ENCODE data around the gene AP3D1. TPM values are rescaled to one million over a fixed set of nuclear protein-coding genes. Genes with fewer than 3 reads are reported as not detected.

AP3D1 gene
- total and polyA plus RNA-seq, 9 of the 15 experiments (the other 6 are each of a cell fraction or from before 2014, with no cell fraction given), result 1.2 to 86.1 (median 35.9) TPM

DNA sequence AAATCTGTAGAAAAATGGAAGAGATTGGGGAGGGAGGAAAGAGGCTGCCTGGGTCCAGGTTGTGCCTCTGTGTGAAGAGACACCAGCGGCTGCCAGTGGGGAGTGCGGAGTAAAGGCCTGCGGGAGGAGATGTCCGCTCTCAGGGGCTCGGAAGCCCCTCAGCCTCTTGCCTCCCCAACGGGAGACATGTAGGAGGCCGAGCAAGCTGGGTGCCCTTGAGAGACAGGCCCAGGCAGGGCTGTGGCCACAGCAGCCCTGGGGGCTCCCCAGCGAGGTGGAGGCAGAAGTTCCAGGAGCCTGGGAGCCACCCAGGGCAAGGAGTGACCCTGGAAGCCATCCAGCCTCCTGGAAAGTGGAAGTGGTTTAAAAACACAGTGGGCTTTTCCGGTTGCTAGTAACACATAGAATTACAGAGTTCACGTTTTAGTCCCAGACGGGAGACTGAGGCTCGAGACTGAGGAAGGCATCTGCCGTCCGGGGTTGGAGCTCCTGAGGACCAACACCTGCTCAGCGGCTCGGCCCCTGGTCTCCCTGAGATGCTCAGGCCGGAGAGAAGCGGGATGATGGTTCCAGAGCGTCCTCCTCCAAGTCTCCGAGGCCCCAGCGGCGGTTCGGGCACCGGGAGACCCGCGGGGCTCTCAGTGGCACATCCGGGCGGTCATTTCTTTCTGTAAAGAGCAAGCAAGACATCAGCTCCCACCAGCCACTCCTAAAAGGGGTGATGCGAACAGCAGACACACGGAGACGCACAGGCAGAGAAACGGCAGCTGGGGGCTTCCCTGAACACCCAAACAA is 78.4 kb downstream of the AP3D1 start:
- H3K36me3 ChIP-seq (ENCODE audit: control insufficient read depth, insufficient read depth, low read length), result peaks cover 43% of the 10 kb centered on the region; the same call in 2 of the 3 replicates
- H3K4me2 ChIP-seq (ENCODE audit: insufficient read depth, low read length), result no peak overlapping the region
- no peak overlapping the region for H3K4me3 ChIP-seq
- no peak overlapping the region for H3K27ac ChIP-seq (ENCODE audit: extremely low read depth, low read depth, low read length)
- DNase-seq (ENCODE audit: extremely low read depth in 1 of 4, low spot score in 3 of 4) (no peak), FAIRE-seq (no peak), ATAC-seq (no peak)
- H3K4me1 ChIP-seq (replicated peaks in 1 of 2; ENCODE audit: control insufficient read depth in 2 of 2, insufficient read depth in 2 of 2, low read length in 2 of 2), result peaks cover 3 to 19% of the 10 kb centered on the region in 2 experiments; a peak in 4 of 5 replicates
- in situ Hi-C loops (cut with MboI) (no loop called here), intact Hi-C loops (cut with micrococcal nuclease) (no loop called here)
- ChIA-PET POLR2A (interaction anchor here (0.6 to 1.4 kb wide), 3 partner anchors 10 to 23 kb away, joined by 3 read pairs; no protein-coding TSS in a partner anchor), CTCF (ENCODE audit: low intra/inter-chr PET ratio) (no interaction called here)
- no peak overlapping the region for H2AFZ ChIP-seq (ENCODE audit: low read depth, low read length)
- no peak for TF ChIP-seq ZNF764 (CRISPR knock-in tag; IDR thresholded peaks at IDR 0.05; ENCODE audit: low read depth)
- no peaks in the 10 kb centered on the region; the same call in 1 of the 2 replicates for H3K9me3 ChIP-seq (replicated peaks; ENCODE audit: control insufficient read depth, insufficient read depth, low read depth, low read length)
- H3K27me3 ChIP-seq (ENCODE audit: control insufficient read depth in 2 of 2, insufficient read depth in 2 of 2, low read length in 2 of 2), result no peaks in the 10 kb centered on the region
- no peaks in the 10 kb centered on the region for H3K79me2 ChIP-seq (ENCODE audit: control insufficient read depth, insufficient read depth, low read length)
- no peaks in the 10 kb centered on the region for H3K9me1 ChIP-seq (ENCODE audit: control insufficient read depth, insufficient read depth, low read length)
- H3K9ac ChIP-seq (ENCODE audit: insufficient read depth in 1 of 2, low read depth in 2 of 2, low read length in 2 of 2), result peak overlapping the region in 1 of 2 experiments; percentile 52; a peak in 2 of 4 replicates
- no TSS peak for BruUV-seq (replicated peaks)
- WGBS (ENCODE audit: insufficient coverage, low coverage, missing lambda C conversion rate), result 84% methylated on average over 32 of the region's 32 CpGs
- H4K20me1 ChIP-seq (replicated peaks; ENCODE audit: control insufficient read depth, insufficient read depth, low read length), result no peaks in the 10 kb centered on the region

GRCh38 chr19:2070986-2071673 is 80.2 kb downstream of the AP3D1 start:
- Histone ChIP-seq H3K36me3 (ENCODE audit: control insufficient read depth, insufficient read depth, low read length) (peaks cover 29% of the 10 kb centered on the region; the same call in 2 of the 3 replicates), H2AFZ (ENCODE audit: low read depth, low read length) (no peak overlapping the region), H3K27me3 (ENCODE audit: control insufficient read depth in 2 of 2, insufficient read depth in 2 of 2, low read length in 2 of 2) (no peaks in the 10 kb centered on the region), H3K9ac (ENCODE audit: insufficient read depth in 1 of 2, low read depth in 2 of 2, low read length in 2 of 2) (no peak overlapping the region), H3K9me3 (replicated peaks; ENCODE audit: control insufficient read depth, insufficient read depth, low read depth, low read length) (no peaks in the 10 kb centered on the region), H3K9me1 (ENCODE audit: control insufficient read depth, insufficient read depth, low read length) (no peaks in the 10 kb centered on the region), H3K79me2 (ENCODE audit: control insufficient read depth, insufficient read depth, low read length) (no peaks in the 10 kb centered on the region), H3K4me3 (no peak overlapping the region), H3K4me2 (ENCODE audit: insufficient read depth, low read length) (no peak overlapping the region), H3K4me1 (replicated peaks in 1 of 2; ENCODE audit: control insufficient read depth in 2 of 2, insufficient read depth in 2 of 2, low read length in 2 of 2) (peaks cover 3 to 19% of the 10 kb centered on the region in 2 experiments; a peak in 4 of 5 replicates), H4K20me1 (replicated peaks; ENCODE audit: control insufficient read depth, insufficient read depth, low read length) (no peaks in the 10 kb centered on the region), H3K27ac (ENCODE audit: extremely low read depth, low read depth, low read length) (no peak overlapping the region)
- no peak for FAIRE-seq
- ChIA-PET CTCF (ENCODE audit: low intra/inter-chr PET ratio) (interaction anchor here (2.4 kb wide), 1 partner anchor 51 kb away, joined by 21 read pairs; no protein-coding TSS in a partner anchor), POLR2A (no interaction called here)
- 76% methylated on average over 19 of the region's 19 CpGs for WGBS (ENCODE audit: insufficient coverage, low coverage, missing lambda C conversion rate)
- intact Hi-C loops (cut with micrococcal nuclease) (no loop called here), in situ Hi-C loops (cut with MboI) (no loop called here)
- no peak for DNase-seq (ENCODE audit: extremely low read depth in 1 of 4, low spot score in 3 of 4)
- TF ChIP-seq TEAD1 (CRISPR knock-in tag; IDR thresholded peaks at IDR 0.05) (no peak), ZNF133 (CRISPR knock-in tag; IDR thresholded peaks at IDR 0.05) (no peak), POLR2AphosphoS2 (IDR thresholded peaks at IDR 0.05; ENCODE audit: low read length) (0 out of 2 replicates have a peak, but pooled peaks have one; percentile 38)
- no peak for ATAC-seq
- TSS peak; percentile 75 for BruUV-seq (replicated peaks)
